HG02759 (cell line): ENCODE results near the gene IFNAR2.

Experiments
- ATAC-seq: cut with Tn5 transposase; IDR thresholded peaks from one replicate; pipeline ENCODE4 v1.9.1; 2021; ENCODE audit warnings: mild to moderate bottlenecking, moderate library complexity; ENCODE audit not compliant: unreplicated experiment

The IFNAR2 gene

DNA sequence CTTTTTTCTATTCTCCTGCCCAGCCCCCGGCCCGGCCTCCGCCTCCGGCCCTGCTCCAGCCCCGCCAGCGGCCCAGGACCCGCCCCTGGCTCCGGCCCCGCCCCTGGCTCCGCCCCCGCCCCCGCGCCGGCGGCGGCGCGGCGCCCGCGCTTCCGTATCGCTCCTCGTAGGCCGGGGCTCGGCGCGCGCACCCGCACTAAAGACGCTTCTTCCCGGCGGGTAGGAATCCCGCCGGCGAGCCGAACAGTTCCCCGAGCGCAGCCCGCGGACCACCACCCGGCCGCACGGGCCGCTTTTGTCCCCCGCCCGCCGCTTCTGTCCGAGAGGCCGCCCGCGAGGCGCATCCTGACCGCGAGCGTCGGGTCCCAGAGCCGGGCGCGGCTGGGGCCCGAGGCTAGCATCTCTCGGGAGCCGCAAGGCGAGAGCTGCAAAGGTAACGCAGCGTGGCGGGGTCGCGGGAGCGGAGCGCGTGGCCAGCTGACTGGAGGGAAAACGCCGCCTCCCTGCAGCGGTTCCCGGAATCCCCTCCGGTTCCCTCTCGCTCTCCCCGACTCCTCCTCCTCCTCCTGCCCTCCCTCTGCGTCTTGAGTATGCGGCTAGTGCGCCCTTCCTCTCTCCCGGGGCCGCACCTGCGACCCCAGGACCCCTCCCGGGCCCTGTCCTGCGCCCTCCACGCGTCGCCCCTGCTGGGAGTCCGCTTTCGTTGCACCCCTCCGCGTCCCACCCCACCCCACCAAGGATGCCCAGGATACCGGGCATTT is at the start of gene IFNAR2:
Gene IFNAR2 (plus strand): TSS at position 155 of the 761 bp plus-strand sequence. CDS start 11,985 bp downstream, outside the sequence.
- ATAC-seq: peak; percentile 81

GRCh38 chr21:33185852-33186251 is 43.9 kb upstream of the IFNAR2 start:
- ATAC-seq: no peak

GRCh38 chr21:33187276-33187675 is 42.5 kb upstream of the IFNAR2 start:
- no peak for ATAC-seq

- no peak for ATAC-seq
Observed at GRCh38 chr21:33189237-33189636, 40.5 kb upstream of the IFNAR2 start.

DNA sequence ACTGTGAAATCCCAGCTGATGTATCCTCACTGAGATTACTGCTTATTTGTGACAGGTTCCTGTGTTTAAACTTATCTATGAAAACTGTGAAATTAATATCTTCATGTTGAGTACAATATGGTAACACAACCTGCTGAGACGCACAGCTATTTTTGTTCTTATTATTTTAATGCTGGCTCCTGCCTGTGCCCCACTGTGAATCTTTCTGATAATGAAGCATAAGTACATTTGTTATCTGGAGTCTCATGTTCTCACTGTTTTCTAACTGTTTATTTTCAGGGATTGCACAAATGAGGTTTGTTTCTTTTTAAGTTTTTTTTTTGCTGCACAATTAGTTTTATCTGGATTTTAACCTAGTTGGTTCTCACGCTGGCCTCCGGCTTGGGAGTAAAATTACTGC is 39.9 kb upstream of the IFNAR2 start:
- ATAC-seq: no peak

GRCh38 chr21:33196941-33197374 is 32.8 kb upstream of the IFNAR2 start:
- ATAC-seq: no peak

- no peak for ATAC-seq
Observed at GRCh38 chr21:33197496-33197895, 32.2 kb upstream of the IFNAR2 start.

DNA sequence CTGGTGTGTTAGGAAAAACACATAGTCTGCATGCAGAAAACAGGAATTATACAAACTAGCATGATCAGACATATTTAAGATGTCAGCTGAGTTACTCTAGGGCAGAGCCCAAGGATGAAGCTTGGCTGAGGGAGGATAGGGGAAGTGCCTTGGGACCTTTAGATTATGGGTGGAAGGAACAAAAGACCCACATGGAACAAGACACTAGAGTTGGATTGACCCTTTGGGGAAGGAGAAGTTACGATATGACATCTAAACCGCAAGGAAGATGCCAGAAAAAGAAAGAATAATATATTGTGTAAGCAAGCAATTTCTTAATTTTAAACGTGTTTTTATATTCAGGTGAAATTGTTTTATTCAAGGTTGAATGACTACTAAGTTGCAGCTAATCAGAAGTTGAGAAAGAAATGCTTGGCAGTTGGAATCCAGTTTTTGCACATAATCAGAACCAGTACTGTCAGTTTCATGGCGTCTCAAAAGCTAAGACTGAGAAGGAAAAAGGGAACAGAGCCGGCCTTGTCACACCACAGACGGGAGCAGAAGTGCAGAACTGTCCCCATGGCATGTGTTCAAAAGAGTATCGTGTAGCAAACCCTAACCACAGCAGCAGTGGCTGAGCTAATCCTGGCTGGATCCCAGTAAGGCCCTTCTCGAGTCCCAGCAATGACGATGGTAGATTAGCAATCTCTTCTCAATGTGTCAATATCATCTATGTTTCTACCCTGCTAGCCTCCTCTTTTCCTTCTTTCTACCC is 31.2 kb upstream of the IFNAR2 start:
- ATAC-seq: no peak

- ATAC-seq: no peak
Observed at GRCh38 chr21:33199100-33199464, 30.7 kb upstream of the IFNAR2 start.

- ATAC-seq: peak; percentile 74
Observed at GRCh38 chr21:33199516-33200217, 30.1 kb upstream of the IFNAR2 start.

DNA sequence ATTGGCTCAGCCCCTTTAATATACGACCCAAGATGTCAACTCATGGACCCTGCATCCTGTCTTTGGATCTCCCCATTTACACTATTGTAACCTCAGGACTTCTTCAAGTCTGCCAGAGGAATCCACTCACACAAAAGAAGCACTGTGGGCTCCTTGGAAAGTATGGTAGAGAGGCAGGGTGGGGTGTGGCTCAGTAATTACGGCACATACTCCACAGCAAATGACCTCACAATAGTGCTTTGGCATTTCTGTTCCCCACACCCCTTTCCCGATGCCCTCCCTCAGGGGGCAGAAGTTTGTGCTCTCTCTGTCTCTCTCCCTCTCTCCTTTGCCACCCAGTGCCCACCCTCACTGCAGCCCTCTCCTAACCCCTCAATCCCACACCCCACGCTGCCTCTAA is 27.8 kb upstream of the IFNAR2 start:
- no peak for ATAC-seq

- no peak for ATAC-seq
Observed at GRCh38 chr21:33202464-33203363, 27.0 kb upstream of the IFNAR2 start.

DNA sequence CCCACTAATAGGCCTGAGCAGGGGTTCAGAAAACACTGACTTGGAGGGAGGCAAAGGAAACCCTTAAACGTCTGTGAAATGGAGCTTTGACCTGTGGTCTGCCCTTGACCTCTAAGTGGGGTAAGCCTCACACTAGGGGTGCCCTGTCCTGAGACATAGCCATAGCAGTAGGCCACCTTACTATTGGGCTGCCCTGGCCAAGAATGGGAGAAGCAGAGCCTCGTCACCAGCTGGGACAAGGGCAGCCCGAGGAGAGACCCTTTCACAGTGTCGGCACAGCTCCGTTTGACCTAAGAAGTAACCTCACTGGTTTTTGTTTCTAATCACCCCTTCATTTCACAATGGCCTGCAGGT is 26.4 kb upstream of the IFNAR2 start:
- ATAC-seq: no peak

DNA sequence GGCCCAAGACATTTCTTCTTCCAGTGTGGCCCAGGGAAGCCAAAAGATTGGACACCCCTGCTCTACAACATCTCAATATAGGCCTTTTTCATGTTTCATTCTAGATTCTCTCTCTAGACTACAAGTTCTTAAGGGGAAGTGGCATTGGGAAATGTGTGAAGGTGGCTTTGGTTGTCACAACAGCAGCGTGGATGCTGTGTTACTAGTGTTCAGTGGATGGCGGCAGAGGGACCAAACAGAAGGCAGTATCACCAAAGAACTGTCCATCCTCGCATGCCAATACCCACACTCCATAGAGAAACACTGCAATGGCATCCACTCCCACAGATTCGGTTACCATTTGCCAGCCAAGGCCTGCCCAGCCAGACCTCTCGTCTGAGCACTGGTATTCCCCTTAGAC is 24.3 kb upstream of the IFNAR2 start:
- ATAC-seq: no peak

DNA sequence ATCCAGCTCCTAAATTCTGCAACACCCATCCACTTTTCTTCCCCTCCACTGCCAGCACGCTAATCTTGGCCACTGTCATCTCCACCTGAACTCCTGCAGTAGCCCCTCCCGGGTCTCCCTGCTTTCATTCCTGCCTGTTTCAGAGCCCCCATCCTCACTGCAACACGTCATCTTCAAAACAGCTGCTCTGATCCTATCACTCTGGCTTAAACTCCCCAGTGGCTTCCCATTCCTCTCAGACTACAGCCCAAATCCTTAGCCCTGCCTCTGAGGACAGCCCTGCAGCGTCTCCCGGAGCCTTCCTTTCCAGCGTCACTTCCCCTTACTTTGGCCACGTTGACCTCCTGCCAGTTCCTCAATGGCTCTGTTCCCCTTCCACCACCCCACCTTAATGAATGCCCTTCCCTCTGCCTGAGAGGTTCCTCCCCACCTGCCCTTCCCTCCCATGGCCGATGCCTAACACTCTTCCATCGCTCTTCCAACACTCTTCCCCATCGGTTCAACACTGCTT is 22.9 kb upstream of the IFNAR2 start:
- no peak for ATAC-seq

GRCh38 chr21:33207449-33208149 is 22.1 kb upstream of the IFNAR2 start:
- ATAC-seq: no peak

DNA sequence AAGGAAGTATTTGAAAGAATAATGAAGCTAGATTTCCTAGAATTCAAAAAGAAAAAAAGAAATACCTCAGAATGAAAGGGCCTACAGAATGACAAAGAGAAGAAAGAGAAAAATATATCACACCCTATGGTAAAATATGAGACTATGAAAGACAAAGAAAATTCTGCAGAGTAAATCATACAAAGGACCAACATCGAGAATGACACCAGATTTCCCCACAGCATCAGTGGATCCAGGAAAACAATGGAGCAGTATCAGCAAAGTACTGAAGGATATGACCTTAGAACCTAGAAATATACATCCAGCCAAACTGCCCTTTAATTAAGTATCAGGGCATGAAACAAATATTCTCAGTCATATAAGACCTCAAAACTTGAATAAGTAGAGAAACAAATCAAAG is 21.2 kb upstream of the IFNAR2 start:
- no peak for ATAC-seq

DNA sequence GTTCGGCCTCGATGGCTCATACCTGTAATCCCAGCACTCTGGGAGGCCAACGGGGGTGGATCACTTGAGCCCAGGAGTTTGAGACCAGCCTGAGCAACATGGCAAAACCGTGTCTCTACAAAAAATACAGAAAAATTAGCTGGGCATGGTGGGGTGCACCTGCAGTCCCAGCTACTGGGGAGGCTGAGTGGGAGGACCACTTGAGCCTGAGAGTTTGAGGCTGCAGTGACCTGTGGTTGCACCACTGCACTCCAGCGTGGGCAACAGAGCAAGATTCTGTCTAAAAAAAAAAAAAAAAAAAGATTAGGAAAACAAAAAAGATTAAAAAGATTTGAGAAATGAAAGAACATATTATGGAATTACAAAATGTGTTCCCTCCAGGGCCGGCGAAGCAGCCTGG is 18.4 kb upstream of the IFNAR2 start:
- no peak for ATAC-seq

DNA sequence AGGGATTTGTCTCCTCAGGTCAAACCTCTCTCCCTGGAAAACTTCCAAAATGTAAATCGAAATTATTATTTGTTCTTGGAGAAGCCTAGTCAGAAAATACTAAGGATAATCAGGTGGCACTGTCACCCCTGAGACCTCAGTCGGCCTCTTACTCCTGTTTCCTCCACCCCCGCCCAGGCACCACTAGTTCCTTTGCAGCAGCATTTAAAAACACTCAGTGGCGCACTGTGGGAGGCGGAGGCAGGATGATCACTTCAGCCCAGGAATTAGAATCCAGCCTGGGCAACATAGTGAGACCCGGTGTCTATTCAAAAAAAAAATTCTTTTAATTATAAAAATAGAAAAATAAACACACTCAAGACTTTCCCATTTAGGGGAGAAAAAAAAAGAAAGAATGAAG is 18.0 kb upstream of the IFNAR2 start:
- ATAC-seq: no peak
